ENCODE measurements around the gene RAB1A. TPM values are rescaled to one million over a fixed set of nuclear protein-coding genes. Genes with fewer than 3 reads are reported as not detected.

Gene RAB1A
- total RNA-seq, 1 donor from 2014 or later: 128 TPM

GRCh38 chr2:65046633-65047407 lies 83.1 kb downstream of the RAB1A start:
- H3K4me3 Mint-ChIP-seq (ENCODE audit: unreplicated experiment): no peak overlapping the region
- no peak for TF ChIP-seq CTCF (IDR thresholded peaks at IDR 0.05)
- no peak overlapping the region for H3K27ac Mint-ChIP-seq (ENCODE audit: unreplicated experiment)
- no peaks in the 10 kb centered on the region for H3K27me3 Mint-ChIP-seq (ENCODE audit: unreplicated experiment)
- peaks cover 5% of the 10 kb centered on the region for H3K9me3 Mint-ChIP-seq (ENCODE audit: unreplicated experiment)
- H3K4me1 Mint-ChIP-seq (ENCODE audit: unreplicated experiment): peaks cover 36% of the 10 kb centered on the region
- H3K36me3 Mint-ChIP-seq (ENCODE audit: unreplicated experiment): peaks cover 3% of the 10 kb centered on the region
- DNase-seq (ENCODE audit: extremely low spot score, unreplicated experiment): no peak

- peak overlapping the region; percentile 50 for H3K4me3 Mint-ChIP-seq (ENCODE audit: unreplicated experiment)
- H3K9me3 Mint-ChIP-seq (ENCODE audit: unreplicated experiment): peaks cover 5% of the 10 kb centered on the region
- H3K36me3 Mint-ChIP-seq (ENCODE audit: unreplicated experiment): peaks cover 3% of the 10 kb centered on the region
- peak overlapping the region; percentile 28 for H3K27ac Mint-ChIP-seq (ENCODE audit: unreplicated experiment)
- DNase-seq (ENCODE audit: extremely low spot score, unreplicated experiment): peak; percentile 86
- TF ChIP-seq CTCF (IDR thresholded peaks at IDR 0.05): no peak
- H3K27me3 Mint-ChIP-seq (ENCODE audit: unreplicated experiment): no peaks in the 10 kb centered on the region
- peaks cover 38% of the 10 kb centered on the region for H3K4me1 Mint-ChIP-seq (ENCODE audit: unreplicated experiment)
Measured at GRCh38 chr2:65045651-65046050, 84.3 kb downstream of the RAB1A start.

- Mint-ChIP-seq H3K4me1 (ENCODE audit: unreplicated experiment) (peaks cover 44% of the 10 kb centered on the region), H3K9me3 (ENCODE audit: unreplicated experiment) (peaks cover 5% of the 10 kb centered on the region), H3K27ac (ENCODE audit: unreplicated experiment) (no peak overlapping the region), H3K27me3 (ENCODE audit: unreplicated experiment) (no peaks in the 10 kb centered on the region), H3K4me3 (ENCODE audit: unreplicated experiment) (no peak overlapping the region), H3K36me3 (ENCODE audit: unreplicated experiment) (peaks cover 3% of the 10 kb centered on the region)
- no peak for DNase-seq (ENCODE audit: extremely low spot score, unreplicated experiment)
- no peak for TF ChIP-seq CTCF (IDR thresholded peaks at IDR 0.05)
Measured at GRCh38 chr2:65044097-65044735, 85.7 kb downstream of the RAB1A start.

- Mint-ChIP-seq H3K36me3 (ENCODE audit: unreplicated experiment) (no peaks in the 10 kb centered on the region), H3K4me1 (ENCODE audit: unreplicated experiment) (peaks cover 44% of the 10 kb centered on the region), H3K27ac (ENCODE audit: unreplicated experiment) (peak overlapping the region; percentile 68), H3K4me3 (ENCODE audit: unreplicated experiment) (no peak overlapping the region), H3K9me3 (ENCODE audit: unreplicated experiment) (peaks cover 2% of the 10 kb centered on the region), H3K27me3 (ENCODE audit: unreplicated experiment) (no peaks in the 10 kb centered on the region)
- no peak for TF ChIP-seq CTCF (IDR thresholded peaks at IDR 0.05)
- no peak for DNase-seq (ENCODE audit: extremely low spot score, unreplicated experiment)
Measured at GRCh38 chr2:65043001-65043400, 86.9 kb downstream of the RAB1A start.

Measured in osteocyte (in vitro differentiated cells).